NT2/D1 (cell line): Measurements from ENCODE around the gene STK25.
A peak's percentile ranks its signal among the peaks of the same experiment; 100 is the strongest.

Experiments
- DNase-seq: peaks from one replicate; pipeline ENCODE4 v3.0.0-alpha.2; 2011; ENCODE audit warnings: low read depth, low spot score
- H3K27me3 ChIP-seq: 2 replicates; pipeline ENCODE4 v1.6.0; 2011; ENCODE audit warnings: mild to moderate bottlenecking; ENCODE audit not compliant: insufficient read length, insufficient read depth
- H3K36me3 ChIP-seq: 2 replicates; pipeline ENCODE4 v1.6.1; 2011; ENCODE audit warnings: mild to moderate bottlenecking, low read length, mixed read lengths; ENCODE audit not compliant: insufficient read depth, insufficient read length
- H3K4me1 ChIP-seq: 2 replicates; pipeline ENCODE4 v1.5.1; 2011; ENCODE audit not compliant: insufficient read depth, insufficient read length
- H3K4me3 ChIP-seq: 2 replicates; pipeline ENCODE4 v1.5.1; 2011; ENCODE audit warnings: low read depth; ENCODE audit not compliant: insufficient read length
- H3K9ac ChIP-seq: 2 replicates; pipeline ENCODE4 v1.6.0; 2011; ENCODE audit warnings: low read depth; ENCODE audit not compliant: insufficient read length
- H3K9me3 ChIP-seq: 2 replicates; pipeline ENCODE4 v1.5.1; 2011; ENCODE audit warnings: mild to moderate bottlenecking, low read length; ENCODE audit not compliant: insufficient read depth
- SUZ12 ChIP-seq: IDR thresholded peaks from 2 replicates; pipeline ENCODE4 v1.6.1; 2011; ENCODE audit not compliant: insufficient read length, insufficient read depth; ENCODE audit errors: extremely low read depth
- YY1 ChIP-seq: IDR thresholded peaks from 2 replicates; pipeline ENCODE4 v1.6.1; 2011; ENCODE audit not compliant: insufficient read length, insufficient read depth
- ZNF274 ChIP-seq: IDR thresholded peaks from 2 replicates; pipeline ENCODE4 v1.6.1; 2011; ENCODE audit warnings: mild to moderate bottlenecking, low read depth, low read length

STK25 gene

GRCh38 chr2:241551599-241551997 lies 43.2 kb upstream of the STK25 start:
- Histone ChIP-seq H3K4me1 (peaks cover 18% of the 10 kb centered on the region), H3K36me3 (no peaks in the 10 kb centered on the region), H3K27me3 (peaks cover 2% of the 10 kb centered on the region), H3K9me3 (peaks cover 2% of the 10 kb centered on the region; the same call in 1 of the 2 replicates), H3K9ac (no peak overlapping the region), H3K4me3 (no peak overlapping the region)
- TF ChIP-seq YY1 (no peak), ZNF274 (no peak), SUZ12 (no peak)
- DNase-seq: no peak

- no peak overlapping the region for H3K4me3 ChIP-seq
- TF ChIP-seq YY1 (no peak), SUZ12 (no peak), ZNF274 (no peak)
Observed at GRCh38 chr2:241550616-241551580, 42.5 kb upstream of the STK25 start.

GRCh38 chr2:241548451-241548835 lies 40.1 kb upstream of the STK25 start:
- H3K27me3 ChIP-seq: peaks cover 3% of the 10 kb centered on the region
- H3K9ac ChIP-seq: no peak overlapping the region
- H3K4me1 ChIP-seq: peaks cover 18% of the 10 kb centered on the region
- no peak overlapping the region for H3K4me3 ChIP-seq
- no peak for DNase-seq
- no peaks in the 10 kb centered on the region for H3K36me3 ChIP-seq
- no peaks in the 10 kb centered on the region for H3K9me3 ChIP-seq
- TF ChIP-seq YY1: no peak
- TF ChIP-seq ZNF274: no peak
- TF ChIP-seq SUZ12: no peak

More at GRCh38 chr2:241550616-241551580, 42.5 kb upstream of the STK25 start:
- H3K4me1 ChIP-seq: peaks cover 18% of the 10 kb centered on the region
- DNase-seq: no peak
- no peak overlapping the region for H3K9ac ChIP-seq
- no peaks in the 10 kb centered on the region for H3K9me3 ChIP-seq
- no peaks in the 10 kb centered on the region for H3K36me3 ChIP-seq
- peaks cover 3% of the 10 kb centered on the region for H3K27me3 ChIP-seq

- DNase-seq: no peak
- H3K9me3 ChIP-seq: no peaks in the 10 kb centered on the region
- no peak for TF ChIP-seq YY1
- no peak for TF ChIP-seq ZNF274
- no peak for TF ChIP-seq SUZ12
- no peak overlapping the region for H3K4me3 ChIP-seq
- H3K4me1 ChIP-seq: peaks cover 18% of the 10 kb centered on the region
- no peak overlapping the region for H3K9ac ChIP-seq
- peaks cover 8% of the 10 kb centered on the region for H3K27me3 ChIP-seq
- H3K36me3 ChIP-seq: no peaks in the 10 kb centered on the region
Observed at GRCh38 chr2:241547781-241548450, 39.5 kb upstream of the STK25 start.

DNA sequence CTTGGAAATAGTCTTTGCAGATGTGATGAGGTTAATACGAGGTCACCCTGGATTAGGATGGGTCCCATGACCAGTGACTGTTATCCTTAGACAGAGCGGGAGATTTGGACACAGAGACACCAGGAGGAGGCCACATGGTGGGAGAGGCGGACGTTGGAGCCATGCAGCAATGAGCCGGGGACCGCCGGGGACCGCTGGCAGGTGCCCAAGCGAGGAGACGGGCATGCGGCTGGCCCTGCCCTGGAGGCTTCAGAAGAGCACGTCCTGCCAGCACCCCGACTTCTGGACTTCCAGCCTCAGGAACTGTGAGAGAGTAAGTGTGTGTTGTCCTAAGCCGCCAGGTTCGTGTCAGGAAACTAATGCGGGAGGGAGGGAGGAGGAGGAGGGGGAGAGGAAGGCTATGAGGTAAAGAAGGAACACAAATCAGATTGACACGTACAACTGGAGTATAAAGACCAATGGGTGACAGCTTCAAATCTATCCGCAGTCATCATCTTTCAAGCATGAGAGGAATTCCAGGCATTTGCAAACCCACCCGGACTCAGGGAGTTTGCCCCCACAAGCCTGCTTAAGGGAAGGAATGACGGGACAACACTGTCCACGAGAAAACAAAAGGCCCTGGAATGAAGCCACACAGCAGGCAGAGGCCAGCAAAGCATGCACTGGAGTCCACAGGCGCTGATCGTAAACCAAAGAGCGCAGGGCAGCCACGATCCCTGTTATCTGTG lies 38.6 kb upstream of the STK25 start:
- peaks cover 13% of the 10 kb centered on the region for H3K4me1 ChIP-seq
- H3K27me3 ChIP-seq: peaks cover 18% of the 10 kb centered on the region
- DNase-seq: peak; percentile 33
- TF ChIP-seq YY1: no peak
- no peak for TF ChIP-seq ZNF274
- no peak for TF ChIP-seq SUZ12
- H3K9ac ChIP-seq: peak overlapping the region; percentile 12
- no peaks in the 10 kb centered on the region for H3K9me3 ChIP-seq
- no peaks in the 10 kb centered on the region for H3K36me3 ChIP-seq
- no peak overlapping the region for H3K4me3 ChIP-seq

- TF ChIP-seq SUZ12: no peak
- TF ChIP-seq ZNF274: no peak
- no peak for TF ChIP-seq YY1
- Histone ChIP-seq H3K27me3 (peaks cover 28% of the 10 kb centered on the region), H3K9me3 (no peaks in the 10 kb centered on the region), H3K36me3 (no peaks in the 10 kb centered on the region), H3K9ac (no peak overlapping the region), H3K4me3 (no peak overlapping the region), H3K4me1 (peaks cover 13% of the 10 kb centered on the region)
- DNase-seq: no peak
Observed at GRCh38 chr2:241545523-241546473, 37.4 kb upstream of the STK25 start.
